Stomach (tissue), 4 donors: ENCODE measurements around the gene CISH.

Experiments used
- CTCF ChIP-seq, 7 experiments: fragments of 450-650 bp in 4 of 7; fragments of 200-600 bp in 3 of 7; sonication (generic) in 3 of 7; IDR thresholded peaks; one replicate each; pipeline ENCODE4 v1.5.1; 2016 to 2019; ENCODE audit warnings: antibody characterized with exemption in 7 of 7, control low read depth in 2 of 7, mild to moderate bottlenecking in 1 of 7
- POLR2A ChIP-seq, 4 donors: fragments of 450-650 bp; IDR thresholded peaks; one replicate each; pipeline ENCODE4 v1.6.1; 2016; ENCODE audit warnings: antibody characterized with exemption in 4 of 4, control low read depth in 2 of 4, mild to moderate bottlenecking in 1 of 4, moderate library complexity in 1 of 4
- POLR2AphosphoS5 ChIP-seq, 3 donors: sonication (generic); formaldehyde crosslinking; IDR thresholded peaks; one replicate each; pipeline ENCODE4 v1.6.1; 2016; ENCODE audit warnings: antibody characterized with exemption in 3 of 3

GRCh38 chr3:50658416-50658815 lies 46.8 kb upstream of the CISH start:
- no peak for TF ChIP-seq POLR2A (IDR thresholded peaks at IDR 0.05)
- no peak for TF ChIP-seq CTCF (IDR thresholded peaks at IDR 0.05)
- no peak for TF ChIP-seq POLR2AphosphoS5 (IDR thresholded peaks at IDR 0.05)
